ENCODE data around the gene EVA1C.

The EVA1C gene

GRCh38 chr21:32370998-32371766 lies 41.3 kb upstream of the EVA1C start:
- H4K20me1 ChIP-seq (ENCODE audit: insufficient read depth, low read length, poor library complexity, severe bottlenecking): no peaks in the 10 kb centered on the region
- H3K36me3 ChIP-seq (ENCODE audit: insufficient read depth, low read length): peaks cover 11% of the 10 kb centered on the region; the same call in 1 of the 2 replicates
- no peak overlapping the region for H2AFZ ChIP-seq (ENCODE audit: low read length)

GRCh38 chr21:32371913-32372314 lies 40.6 kb upstream of the EVA1C start:
- no peak overlapping the region for H3K9ac ChIP-seq (ENCODE audit: low read depth, low read length, poor library complexity, severe bottlenecking)
- H3K36me3 ChIP-seq (ENCODE audit: insufficient read depth, low read length): peaks cover 11% of the 10 kb centered on the region; the same call in 1 of the 2 replicates

More at GRCh38 chr21:32370998-32371766, 41.3 kb upstream of the EVA1C start:
- Histone ChIP-seq H3K4me2 (ENCODE audit: low read depth, low read length, poor library complexity, severe bottlenecking) (no peak overlapping the region), H3K79me2 (ENCODE audit: insufficient read depth, low read length) (no peaks in the 10 kb centered on the region), H3F3A (ENCODE audit: low read depth) (no peaks in the 10 kb centered on the region), H3K9me2 (replicated peaks; ENCODE audit: low read depth, low read length) (no peaks in the 10 kb centered on the region), H3K27me3 (ENCODE audit: insufficient read depth, low read length, poor library complexity, severe bottlenecking) (no peaks in the 10 kb centered on the region), H3K4me1 (ENCODE audit: insufficient read depth, low read length, poor library complexity, severe bottlenecking) (no peaks in the 10 kb centered on the region), H3K4me3 (ENCODE audit: low read length, poor library complexity, severe bottlenecking) (no peak overlapping the region), H3K9ac (ENCODE audit: low read depth, low read length, poor library complexity, severe bottlenecking) (no peak overlapping the region), H3K9me3 (ENCODE audit: insufficient read depth, low read depth, low read length) (no peaks in the 10 kb centered on the region)
- no peak for TF ChIP-seq EZH2phosphoT487 (IDR thresholded peaks at IDR 0.05; ENCODE audit: borderline replicate concordance)
- no peak for TF ChIP-seq CTCF (conservative IDR thresholded peaks at IDR 0.05; ENCODE audit: low read length)

DNA sequence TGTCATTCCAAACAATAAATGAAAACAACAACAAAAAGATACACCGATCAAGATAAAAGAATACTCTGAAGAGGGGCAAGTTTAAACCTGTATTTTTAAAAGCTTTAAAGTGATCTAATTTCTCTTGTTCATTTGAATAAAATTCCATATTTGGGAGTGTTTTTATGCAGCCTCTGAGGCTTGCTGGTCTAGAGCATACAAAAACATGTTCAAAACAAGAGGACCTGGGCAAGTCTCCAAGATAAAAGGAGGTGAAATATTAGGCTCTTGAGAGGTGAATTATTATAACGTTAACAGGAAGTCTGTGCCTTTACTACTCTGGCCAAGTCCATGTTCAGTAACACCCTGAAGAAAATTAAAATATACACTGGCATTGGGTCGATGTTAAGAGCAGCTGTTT lies 39.8 kb upstream of the EVA1C start:
- no peak for TF ChIP-seq CTCF (conservative IDR thresholded peaks at IDR 0.05; ENCODE audit: low read length)
- no peak for TF ChIP-seq EZH2phosphoT487 (IDR thresholded peaks at IDR 0.05; ENCODE audit: borderline replicate concordance)
- H3K36me3 ChIP-seq (ENCODE audit: insufficient read depth, low read length): peaks cover 11% of the 10 kb centered on the region; the same call in 1 of the 2 replicates

More at GRCh38 chr21:32371913-32372314, 40.6 kb upstream of the EVA1C start:
- Histone ChIP-seq H3K27me3 (ENCODE audit: insufficient read depth, low read length, poor library complexity, severe bottlenecking) (no peaks in the 10 kb centered on the region), H3K4me3 (ENCODE audit: low read length, poor library complexity, severe bottlenecking) (no peak overlapping the region), H3K4me1 (ENCODE audit: insufficient read depth, low read length, poor library complexity, severe bottlenecking) (no peaks in the 10 kb centered on the region), H2AFZ (ENCODE audit: low read length) (no peak overlapping the region), H3K4me2 (ENCODE audit: low read depth, low read length, poor library complexity, severe bottlenecking) (no peak overlapping the region), H3K9me3 (ENCODE audit: insufficient read depth, low read depth, low read length) (no peaks in the 10 kb centered on the region), H3K79me2 (ENCODE audit: insufficient read depth, low read length) (no peaks in the 10 kb centered on the region), H3F3A (ENCODE audit: low read depth) (no peaks in the 10 kb centered on the region), H3K9me2 (replicated peaks; ENCODE audit: low read depth, low read length) (no peaks in the 10 kb centered on the region), H4K20me1 (ENCODE audit: insufficient read depth, low read length, poor library complexity, severe bottlenecking) (no peaks in the 10 kb centered on the region)
- TF ChIP-seq CTCF (conservative IDR thresholded peaks at IDR 0.05; ENCODE audit: low read length): no peak

More for the DNA sequence above, 39.8 kb upstream of the EVA1C start:
- Histone ChIP-seq H3K27me3 (ENCODE audit: insufficient read depth, low read length, poor library complexity, severe bottlenecking) (no peaks in the 10 kb centered on the region), H3K4me1 (ENCODE audit: insufficient read depth, low read length, poor library complexity, severe bottlenecking) (no peaks in the 10 kb centered on the region), H4K20me1 (ENCODE audit: insufficient read depth, low read length, poor library complexity, severe bottlenecking) (no peaks in the 10 kb centered on the region), H3K9me2 (replicated peaks; ENCODE audit: low read depth, low read length) (no peaks in the 10 kb centered on the region), H3K4me2 (ENCODE audit: low read depth, low read length, poor library complexity, severe bottlenecking) (no peak overlapping the region), H3K79me2 (ENCODE audit: insufficient read depth, low read length) (no peaks in the 10 kb centered on the region), H3F3A (ENCODE audit: low read depth) (no peaks in the 10 kb centered on the region), H2AFZ (ENCODE audit: low read length) (no peak overlapping the region), H3K4me3 (ENCODE audit: low read length, poor library complexity, severe bottlenecking) (no peak overlapping the region), H3K9ac (ENCODE audit: low read depth, low read length, poor library complexity, severe bottlenecking) (no peak overlapping the region), H3K9me3 (ENCODE audit: insufficient read depth, low read depth, low read length) (no peaks in the 10 kb centered on the region)
